ENCODE results near the gene EGLN1.

Gene EGLN1

GRCh38 chr1:231420959-231421545 is 1.0 kb downstream of the EGLN1 start:
- DNase-seq (ENCODE audit: low spot score): peak; percentile 33

GRCh38 chr1:231420299-231420958 is 1.7 kb downstream of the EGLN1 start:
- peak; percentile 26 for DNase-seq (ENCODE audit: low spot score)

- no peak for DNase-seq (ENCODE audit: low spot score)
Observed at GRCh38 chr1:231419738-231420298, 2.3 kb downstream of the EGLN1 start.

GRCh38 chr1:231419147-231419546 is 2.9 kb downstream of the EGLN1 start:
- DNase-seq (ENCODE audit: low spot score): no peak

GRCh38 chr1:231418741-231419107 is 3.4 kb downstream of the EGLN1 start:
- DNase-seq (ENCODE audit: low spot score): no peak

GRCh38 chr1:231418101-231418740 is 3.9 kb downstream of the EGLN1 start:
- DNase-seq (ENCODE audit: low spot score): no peak

GRCh38 chr1:231417513-231417912 is 4.6 kb downstream of the EGLN1 start:
- DNase-seq (ENCODE audit: low spot score): no peak

- no peak for DNase-seq (ENCODE audit: low spot score)
Observed at GRCh38 chr1:231416901-231417300, 5.2 kb downstream of the EGLN1 start.

- DNase-seq (ENCODE audit: low spot score): no peak
Observed at GRCh38 chr1:231415018-231415583, 7.0 kb downstream of the EGLN1 start.

GRCh38 chr1:231414260-231415016 is 7.6 kb downstream of the EGLN1 start:
- no peak for DNase-seq (ENCODE audit: low spot score)

- DNase-seq (ENCODE audit: low spot score): no peak
Observed at GRCh38 chr1:231413749-231414082, 8.4 kb downstream of the EGLN1 start.

- DNase-seq (ENCODE audit: low spot score): no peak
Observed at GRCh38 chr1:231411036-231411531, 11.0 kb downstream of the EGLN1 start.

- DNase-seq (ENCODE audit: low spot score): no peak
Observed at GRCh38 chr1:231410036-231410612, 12.0 kb downstream of the EGLN1 start.

- DNase-seq (ENCODE audit: low spot score): no peak
Observed at GRCh38 chr1:231408528-231409094, 13.5 kb downstream of the EGLN1 start.

- no peak for DNase-seq (ENCODE audit: low spot score)
Observed at GRCh38 chr1:231407547-231408396, 14.3 kb downstream of the EGLN1 start.

- DNase-seq (ENCODE audit: low spot score): no peak
Observed at GRCh38 chr1:231407049-231407448, 15.0 kb downstream of the EGLN1 start.

GRCh38 chr1:231404318-231404717 is 17.8 kb downstream of the EGLN1 start:
- DNase-seq (ENCODE audit: low spot score): no peak

GRCh38 chr1:231401478-231401877 is 20.6 kb downstream of the EGLN1 start:
- no peak for DNase-seq (ENCODE audit: low spot score)

- no peak for DNase-seq (ENCODE audit: low spot score)
Observed at GRCh38 chr1:231397886-231398671, 24.0 kb downstream of the EGLN1 start.

GRCh38 chr1:231396643-231397042 is 25.4 kb downstream of the EGLN1 start:
- no peak for DNase-seq (ENCODE audit: low spot score)

Measured in globus pallidus (tissue), 1 donor.